ENCODE data around the gene ABCD3. TPM values are rescaled to one million over a fixed set of nuclear protein-coding genes. Genes with fewer than 3 reads are reported as not detected.

ABCD3 gene
- total and polyA plus RNA-seq, 7 donors = 15.8 to 48.5 (median 37.7) TPM

DNA sequence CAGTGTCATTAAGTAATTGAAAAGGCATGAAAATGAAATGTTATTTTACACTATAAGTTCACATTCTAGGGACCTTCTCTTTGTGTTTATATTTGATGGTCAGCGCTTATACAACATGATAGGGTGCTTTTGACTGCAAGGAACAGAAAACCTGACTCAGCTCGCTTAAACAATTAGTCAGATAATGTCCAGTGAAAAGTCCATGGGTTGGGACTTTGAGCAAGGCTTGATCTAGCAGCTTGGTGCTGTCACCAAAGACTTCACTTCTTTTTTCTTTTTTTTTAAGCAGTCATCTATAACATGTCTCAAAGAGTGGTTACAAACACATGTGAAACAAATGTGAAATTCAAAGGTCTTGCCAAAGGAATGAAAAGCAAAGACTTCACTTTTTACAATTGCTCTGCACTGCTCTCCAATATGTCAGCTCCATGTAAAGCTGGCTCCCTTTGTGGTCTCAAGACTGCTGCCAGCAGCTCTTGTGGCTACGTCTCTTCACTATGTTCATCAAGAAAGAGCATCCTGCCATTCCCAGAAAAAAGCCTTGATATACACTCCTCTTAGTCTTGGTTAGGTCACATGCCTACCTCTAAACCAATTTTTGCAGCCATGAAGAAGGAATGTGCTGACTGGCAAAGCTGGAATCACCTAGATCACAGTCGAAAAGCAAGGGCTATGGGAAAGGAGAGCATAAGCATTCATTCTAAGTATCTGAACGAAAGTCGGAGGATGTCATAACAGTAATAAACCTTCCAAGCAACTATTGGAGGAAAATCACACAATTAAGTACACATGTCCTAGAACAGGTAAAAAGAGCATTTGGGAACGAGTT is 108.2 kb downstream of the ABCD3 start:
- intact Hi-C loops (cut with DNase I) = no loop called here
- H3K36me3 ChIP-seq (ENCODE audit: insufficient read depth in 1 of 2, low read depth in 1 of 2) = no peaks in the 10 kb centered on the region
- 90 to 94% (median 92%) methylated on average over 7 of the region's 7 CpGs for WGBS, 3 donors
- H3K27me3 ChIP-seq (ENCODE audit: insufficient read depth in 3 of 3, low read length in 2 of 3) = no peaks in the 10 kb centered on the region
- DNase-seq = no peak
- no peak for ATAC-seq
- no peak overlapping the region for H3K27ac ChIP-seq
- H3K4me3 ChIP-seq = no peak overlapping the region
- H3K4me1 ChIP-seq = no peaks in the 10 kb centered on the region
- TF ChIP-seq, protein P1, sequence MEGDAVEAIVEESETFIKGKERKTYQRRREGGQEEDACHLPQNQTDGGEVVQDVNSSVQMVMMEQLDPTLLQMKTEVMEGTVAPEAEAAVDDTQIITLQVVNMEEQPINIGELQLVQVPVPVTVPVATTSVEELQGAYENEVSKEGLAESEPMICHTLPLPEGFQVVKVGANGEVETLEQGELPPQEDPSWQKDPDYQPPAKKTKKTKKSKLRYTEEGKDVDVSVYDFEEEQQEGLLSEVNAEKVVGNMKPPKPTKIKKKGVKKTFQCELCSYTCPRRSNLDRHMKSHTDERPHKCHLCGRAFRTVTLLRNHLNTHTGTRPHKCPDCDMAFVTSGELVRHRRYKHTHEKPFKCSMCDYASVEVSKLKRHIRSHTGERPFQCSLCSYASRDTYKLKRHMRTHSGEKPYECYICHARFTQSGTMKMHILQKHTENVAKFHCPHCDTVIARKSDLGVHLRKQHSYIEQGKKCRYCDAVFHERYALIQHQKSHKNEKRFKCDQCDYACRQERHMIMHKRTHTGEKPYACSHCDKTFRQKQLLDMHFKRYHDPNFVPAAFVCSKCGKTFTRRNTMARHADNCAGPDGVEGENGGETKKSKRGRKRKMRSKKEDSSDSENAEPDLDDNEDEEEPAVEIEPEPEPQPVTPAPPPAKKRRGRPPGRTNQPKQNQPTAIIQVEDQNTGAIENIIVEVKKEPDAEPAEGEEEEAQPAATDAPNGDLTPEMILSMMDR (IDR thresholded peaks at IDR 0.05) = no peak
- no peaks in the 10 kb centered on the region for H3K9me3 ChIP-seq

DNA sequence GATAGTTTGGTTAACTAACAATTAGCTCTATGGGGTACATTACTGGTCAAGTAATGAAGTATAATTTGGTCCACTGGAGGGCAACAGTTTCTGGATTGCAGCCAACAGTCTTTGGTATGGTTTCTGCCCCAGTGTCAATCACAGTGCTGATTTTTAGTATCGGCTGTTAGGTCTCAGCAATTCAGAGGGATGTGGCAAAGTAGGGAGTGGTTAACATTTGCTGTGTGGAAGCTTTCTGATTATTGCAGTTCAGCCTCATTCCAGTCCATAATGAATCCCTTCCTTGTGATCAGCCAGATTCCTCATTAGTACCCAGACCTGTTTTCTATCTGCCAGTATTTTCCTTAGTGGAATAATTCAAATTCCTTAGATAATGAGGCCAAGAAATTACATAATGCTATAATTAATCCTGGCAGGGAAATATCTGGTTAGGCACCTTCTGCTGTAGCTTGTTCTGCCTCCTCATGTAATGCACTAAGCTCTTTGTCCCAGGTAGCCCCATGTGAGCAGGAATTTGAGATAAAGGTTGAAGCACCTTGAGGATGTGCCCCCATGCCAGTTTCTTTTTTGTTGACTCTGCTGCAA is 109.3 kb downstream of the ABCD3 start:
- TF ChIP-seq, protein P1 (IDR thresholded peaks at IDR 0.05) = no peak
- no peaks in the 10 kb centered on the region for H3K9me3 ChIP-seq
- DNase-seq (no peak), ATAC-seq (no peak)
- intact Hi-C loops (cut with DNase I) = no loop called here
- no peaks in the 10 kb centered on the region for H3K27me3 ChIP-seq (ENCODE audit: insufficient read depth in 3 of 3, low read length in 2 of 3)
- WGBS, 3 donors = 18 to 29% (median 19%) methylated on average over 1 of the region's 1 CpG
- no peak overlapping the region for H3K4me3 ChIP-seq
- H3K27ac ChIP-seq = no peak overlapping the region
- peaks cover 0 to 3% of the 10 kb centered on the region in 2 donors for H3K36me3 ChIP-seq (ENCODE audit: insufficient read depth in 1 of 2, low read depth in 1 of 2)
- no peaks in the 10 kb centered on the region for H3K4me1 ChIP-seq

DNA sequence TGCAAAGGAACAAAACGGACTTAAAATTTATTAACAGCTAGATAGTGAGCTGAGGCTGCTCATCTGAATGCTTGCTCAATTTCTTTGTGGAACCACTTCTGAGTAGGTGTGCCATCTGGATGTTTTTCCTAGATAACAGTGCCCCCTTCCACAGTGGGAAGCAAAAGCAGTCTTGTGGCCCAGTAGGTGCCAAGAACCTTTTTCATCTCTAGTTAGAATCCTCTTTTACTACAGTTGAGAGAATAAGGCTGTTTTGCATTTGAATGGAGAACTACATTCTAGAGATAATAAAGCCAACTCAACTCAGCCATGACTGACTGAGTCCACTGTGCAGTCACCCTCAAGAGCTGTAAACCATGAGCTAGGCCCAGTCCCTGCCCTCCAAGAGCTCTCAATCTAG is 110.1 kb downstream of the ABCD3 start:
- H3K27me3 ChIP-seq (ENCODE audit: insufficient read depth in 3 of 3, low read length in 2 of 3) = no peaks in the 10 kb centered on the region
- TF ChIP-seq, protein P1 (IDR thresholded peaks at IDR 0.05) = no peak
- no peaks in the 10 kb centered on the region for H3K9me3 ChIP-seq
- peak in 1 of 4 donors; percentile 14 for ATAC-seq
- WGBS, 3 donors = 78 to 87% (median 84%) methylated on average over 1 of the region's 1 CpG
- no peaks in the 10 kb centered on the region for H3K4me1 ChIP-seq
- DNase-seq = no peak
- H3K36me3 ChIP-seq (ENCODE audit: insufficient read depth in 1 of 2, low read depth in 1 of 2) = peaks cover 0 to 5% of the 10 kb centered on the region in 2 donors
- H3K27ac ChIP-seq = no peak overlapping the region
- intact Hi-C loops (cut with DNase I) = no loop called here
- H3K4me3 ChIP-seq = no peak overlapping the region

DNA sequence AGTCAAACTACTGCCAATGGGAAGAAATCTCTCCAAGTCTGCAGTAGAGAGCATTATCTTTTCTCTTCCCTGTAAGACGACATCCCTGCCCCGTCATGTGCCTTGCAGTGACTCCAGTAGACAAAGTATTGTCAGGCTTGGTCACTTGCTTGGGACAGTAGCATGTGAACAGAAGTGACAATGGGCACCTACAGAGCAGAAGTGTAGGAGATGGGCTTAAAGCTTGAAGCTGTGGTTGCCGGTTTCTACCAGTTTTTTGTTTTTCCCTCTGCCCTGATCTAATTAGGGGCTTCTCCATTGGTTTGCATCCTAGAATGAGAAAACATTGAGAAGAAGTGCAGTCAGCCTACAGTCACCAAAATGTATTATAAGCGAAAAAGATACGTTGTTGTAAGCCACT is 110.6 kb downstream of the ABCD3 start:
- H3K27ac ChIP-seq = no peak overlapping the region

More for the DNA sequence above, 110.6 kb downstream of the ABCD3 start:
- peaks cover 0 to 5% of the 10 kb centered on the region in 2 donors for H3K36me3 ChIP-seq (ENCODE audit: insufficient read depth in 1 of 2, low read depth in 1 of 2)
- no peaks in the 10 kb centered on the region for H3K9me3 ChIP-seq
- H3K27me3 ChIP-seq (ENCODE audit: insufficient read depth in 3 of 3, low read length in 2 of 3) = no peaks in the 10 kb centered on the region
- 89 to 97% (median 92%) methylated on average over 5 of the region's 5 CpGs for WGBS, 3 donors
- intact Hi-C loops (cut with DNase I) = no loop called here
- no peak overlapping the region for H3K4me3 ChIP-seq
- ATAC-seq (no peak), DNase-seq (no peak)
- no peaks in the 10 kb centered on the region for H3K4me1 ChIP-seq
- TF ChIP-seq, protein P1 (IDR thresholded peaks at IDR 0.05) = no peak
